GM04503 (cell line): Measurements from ENCODE around the gene PCSK5.
A peak's percentile ranks its signal among the peaks of the same experiment; 100 is the strongest.

ENCODE experiments used
- DNase-seq: peaks from one replicate; pipeline ENCODE4 v3.0.0-alpha.2; 2012; ENCODE audit warnings: low read depth

Gene PCSK5

DNA sequence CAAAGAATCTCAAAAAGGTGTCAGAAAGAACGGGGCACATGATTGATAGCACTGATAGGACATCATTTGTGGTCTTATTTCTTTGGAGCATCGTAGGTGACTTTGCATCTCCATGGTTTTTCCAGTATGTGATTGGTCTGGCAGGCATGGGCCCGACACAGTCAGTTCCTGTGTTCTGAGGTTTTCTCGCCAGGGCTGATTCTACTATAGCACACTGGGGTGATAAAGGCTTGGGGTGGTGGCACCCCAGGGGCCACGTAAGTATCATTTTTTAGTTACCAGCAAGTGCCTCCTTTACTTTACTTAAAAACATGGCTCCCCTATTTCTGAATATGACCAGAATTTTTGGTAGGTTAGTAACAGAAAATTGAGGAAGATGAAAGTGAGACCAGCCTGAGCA lies 301.0 kb downstream of the PCSK5 start:
- DNase-seq = no peak

- DNase-seq = no peak
Measured at GRCh38 chr9:76192013-76192412, 301.5 kb downstream of the PCSK5 start.

DNA sequence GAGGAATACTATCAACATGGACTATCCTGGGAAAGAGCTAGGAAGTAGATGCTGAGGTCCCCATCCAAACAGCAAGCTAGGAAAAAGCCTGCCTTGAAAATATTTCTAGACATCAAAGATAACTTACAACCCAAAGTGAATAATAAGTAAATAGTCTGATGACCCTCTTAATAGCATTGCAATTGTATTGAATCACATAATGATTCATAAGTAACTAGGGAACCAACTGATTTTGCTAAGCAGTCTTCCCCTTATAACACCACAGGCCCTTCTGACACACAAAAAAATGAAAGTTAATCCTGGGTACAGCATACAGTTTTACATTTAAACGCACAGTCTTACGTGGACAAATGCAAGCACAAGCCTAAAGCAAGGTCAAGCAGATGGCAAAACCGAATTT lies 304.4 kb downstream of the PCSK5 start:
- DNase-seq = no peak

GRCh38 chr9:76198336-76198735 lies 307.9 kb downstream of the PCSK5 start:
- no peak for DNase-seq

DNA sequence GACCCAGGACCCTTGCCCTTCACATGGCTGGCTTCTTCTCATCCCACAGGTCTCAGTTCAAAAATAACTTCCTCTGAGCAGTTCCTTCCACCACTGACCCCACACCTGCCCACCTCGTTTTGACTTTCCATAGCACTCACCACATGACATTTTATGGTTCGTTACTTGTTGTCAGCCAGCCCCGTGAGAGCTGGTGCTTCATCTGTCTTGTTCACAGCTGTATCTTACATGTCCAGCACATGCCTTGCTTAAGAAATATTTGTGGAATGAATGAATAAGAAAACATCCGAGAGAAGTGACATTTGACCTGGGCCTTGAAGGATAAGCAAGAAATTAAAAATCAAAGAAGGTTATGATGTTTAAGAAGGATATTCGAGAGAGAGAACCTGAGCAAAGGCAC lies 309.8 kb downstream of the PCSK5 start:
- no peak for DNase-seq

DNA sequence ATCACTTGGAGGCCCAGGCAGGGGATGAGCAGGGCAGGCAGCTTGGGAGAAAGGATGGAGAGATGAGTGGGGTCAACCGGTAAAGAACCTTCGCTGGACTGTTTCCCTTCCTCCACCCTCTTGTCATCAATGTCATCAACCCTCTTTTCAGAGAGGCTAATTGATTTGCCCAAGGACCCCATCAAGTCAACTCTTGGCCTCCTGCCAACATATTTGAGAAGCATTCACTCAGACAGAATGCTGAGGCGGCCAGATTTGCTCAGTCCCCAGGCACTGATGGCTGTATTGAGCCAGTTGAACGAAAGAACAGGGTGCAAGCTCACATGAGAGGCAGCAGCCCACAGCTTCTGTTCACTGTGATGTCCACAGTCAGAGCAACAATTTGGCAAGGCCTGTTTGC lies 310.3 kb downstream of the PCSK5 start:
- no peak for DNase-seq

DNA sequence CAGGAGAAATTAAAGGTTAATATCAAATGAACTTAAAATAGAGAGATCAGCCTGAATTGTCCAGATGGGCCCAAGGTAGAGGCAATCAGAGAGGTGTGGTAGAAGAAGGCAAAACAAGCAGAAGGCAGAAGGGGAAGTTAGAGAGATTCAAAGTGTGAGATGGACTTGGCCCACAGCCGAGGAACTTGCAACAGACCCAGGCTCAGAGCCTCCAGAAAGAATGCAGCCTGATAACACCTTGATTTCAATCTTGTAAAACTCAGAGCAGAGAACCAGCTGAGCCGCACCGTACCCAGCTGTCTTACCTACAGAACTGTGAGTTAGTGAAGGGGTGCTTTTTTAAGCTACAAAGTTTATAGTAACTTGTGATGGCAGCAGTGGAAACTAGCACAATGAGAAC lies 312.9 kb downstream of the PCSK5 start:
- no peak for DNase-seq

- no peak for DNase-seq
Measured at GRCh38 chr9:76206821-76207220, 316.3 kb downstream of the PCSK5 start.

GRCh38 chr9:76213751-76214150 lies 323.3 kb downstream of the PCSK5 start:
- no peak for DNase-seq

DNA sequence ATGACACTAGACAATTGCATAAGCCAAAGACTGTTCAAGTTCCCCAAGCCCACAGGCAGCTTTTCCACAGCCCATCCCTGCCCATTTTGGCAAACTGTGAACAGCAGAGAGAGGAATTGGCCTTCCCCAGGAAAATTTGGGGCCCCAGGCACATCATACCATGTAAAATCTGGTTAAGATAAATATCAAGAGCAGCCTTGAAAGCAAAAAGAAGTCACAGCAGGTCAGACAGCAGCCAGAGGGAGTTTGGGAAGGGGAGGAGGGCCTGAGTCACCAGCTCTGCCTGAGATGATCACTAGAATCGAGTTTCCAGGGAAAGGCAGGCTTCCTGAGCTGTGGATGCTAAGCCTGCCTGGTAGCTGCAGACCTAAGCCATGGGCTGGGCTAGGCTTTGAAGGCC lies 324.6 kb downstream of the PCSK5 start:
- peak; percentile 19 for DNase-seq

DNA sequence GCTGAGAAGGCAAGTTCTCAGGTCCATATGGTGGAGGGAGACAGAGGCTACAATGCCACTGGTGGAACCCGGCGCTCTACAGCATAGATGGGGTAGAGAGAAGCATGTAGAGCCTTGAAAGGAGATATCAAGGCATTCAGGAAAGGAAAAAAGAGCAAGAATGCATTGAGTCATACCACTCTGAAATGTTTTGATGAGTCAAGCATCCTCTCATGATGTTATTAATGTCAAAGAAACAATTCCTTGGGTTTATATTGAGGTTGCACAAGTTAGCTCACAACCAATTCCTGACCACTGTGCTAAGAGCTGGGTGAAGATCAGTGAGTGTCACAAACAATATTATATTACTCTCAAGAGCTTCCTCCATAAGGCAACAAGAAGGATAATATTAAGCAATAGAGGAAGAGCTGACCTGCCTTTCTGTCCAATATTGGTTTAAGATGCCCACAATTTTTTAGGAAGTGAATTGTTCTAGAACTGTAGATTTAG lies 325.7 kb downstream of the PCSK5 start:
- peak; percentile 80 for DNase-seq

- no peak for DNase-seq
Measured at GRCh38 chr9:76218117-76218885, 327.8 kb downstream of the PCSK5 start.

DNA sequence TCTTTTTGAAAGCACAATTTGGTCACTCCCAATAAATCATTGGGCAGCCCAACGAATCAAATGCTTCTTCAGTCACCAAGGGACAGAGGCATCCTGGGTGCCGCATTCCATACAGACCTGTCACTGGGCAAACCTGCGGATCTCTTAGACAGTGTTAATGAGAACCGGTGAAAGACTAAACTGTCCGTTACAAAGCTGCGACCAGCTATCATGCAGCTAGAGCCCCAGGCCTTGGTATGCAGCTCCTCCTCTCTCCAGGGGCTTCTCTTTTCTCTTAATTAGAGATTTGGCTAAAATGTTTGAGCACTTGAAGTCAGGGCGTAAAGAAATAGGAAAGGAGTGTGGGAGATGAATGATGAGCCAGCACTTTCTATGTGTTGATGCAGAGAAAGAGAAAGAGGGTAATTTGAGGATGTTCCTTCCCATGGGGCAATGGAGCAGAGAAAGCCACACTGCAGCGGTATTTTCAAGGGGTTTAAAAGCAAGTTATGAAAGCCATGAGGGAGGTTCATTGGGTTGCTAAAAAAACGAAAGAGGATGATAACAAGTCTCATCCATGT lies 328.5 kb downstream of the PCSK5 start:
- DNase-seq = no peak

DNA sequence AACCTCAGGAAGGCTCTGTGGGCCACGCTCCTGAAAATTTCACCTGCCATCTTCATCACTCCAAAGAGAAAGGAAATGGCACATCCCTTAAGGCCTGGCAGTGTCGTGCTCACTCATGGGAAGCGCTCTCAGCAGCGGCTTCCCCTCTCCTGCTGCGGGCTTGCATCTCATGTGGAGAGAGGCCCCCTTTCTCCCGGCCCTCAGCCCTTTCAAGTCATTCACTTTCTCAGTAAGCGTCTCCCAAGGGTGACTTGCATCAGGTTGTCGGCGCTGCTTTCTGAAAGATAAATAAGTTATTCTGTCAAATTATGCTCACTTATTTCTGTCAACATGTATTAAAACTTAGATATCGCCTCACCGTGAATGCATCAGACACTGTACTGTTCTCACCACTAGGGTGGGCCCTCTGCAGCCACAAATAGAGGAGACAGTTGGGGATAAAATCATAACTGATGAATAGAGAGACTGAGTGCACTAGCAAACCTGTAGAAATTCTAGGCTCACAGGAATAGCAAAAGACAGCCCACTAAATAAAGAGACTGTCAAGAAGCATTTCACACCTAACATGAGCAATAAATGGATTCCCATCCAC lies 329.2 kb downstream of the PCSK5 start:
- DNase-seq = no peak

DNA sequence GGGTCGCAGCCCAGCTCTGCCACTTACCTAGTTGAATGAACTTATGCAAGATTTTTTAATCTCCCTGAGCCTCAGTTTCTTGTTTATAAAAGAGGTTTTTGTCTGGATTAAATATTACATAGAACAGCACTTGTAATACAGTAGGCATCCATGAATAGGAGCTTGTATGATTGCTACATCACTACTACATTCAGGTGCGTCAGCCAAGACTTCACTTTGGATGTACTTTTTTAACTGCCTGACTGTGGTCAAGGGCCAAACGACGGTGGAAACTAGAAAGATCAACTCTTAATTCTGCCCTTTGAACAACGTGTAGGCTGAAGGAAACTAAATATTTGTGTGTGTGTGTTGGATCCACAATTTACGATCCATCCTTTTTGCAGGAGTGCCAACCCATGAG lies 330.9 kb downstream of the PCSK5 start:
- DNase-seq = no peak

- no peak for DNase-seq
Measured at GRCh38 chr9:76223749-76224340, 333.4 kb downstream of the PCSK5 start.

DNA sequence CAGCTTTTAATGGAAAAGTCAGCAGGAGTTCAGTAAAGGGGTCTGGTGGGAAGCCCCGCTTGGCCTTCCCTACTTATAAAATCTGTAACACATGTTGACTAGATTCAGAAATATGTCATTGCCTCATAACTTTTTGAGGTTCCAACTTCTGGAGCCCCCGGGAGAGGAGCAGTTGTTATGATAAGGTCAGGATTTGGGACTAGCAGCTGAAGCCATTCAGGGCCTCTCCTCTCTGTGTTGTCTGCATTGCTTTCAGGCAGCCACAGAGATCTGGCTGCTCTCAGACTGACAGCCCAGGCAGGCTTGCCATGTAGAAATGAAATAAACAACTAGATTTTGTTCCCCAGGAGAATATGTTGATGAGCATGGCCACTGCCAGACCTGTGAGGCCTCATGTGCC lies 336.7 kb downstream of the PCSK5 start:
- DNase-seq = no peak

- no peak for DNase-seq
Measured at GRCh38 chr9:76231001-76231400, 340.5 kb downstream of the PCSK5 start.

GRCh38 chr9:76232861-76233489 lies 342.5 kb downstream of the PCSK5 start:
- no peak for DNase-seq

GRCh38 chr9:76240578-76240977 lies 350.1 kb downstream of the PCSK5 start:
- no peak for DNase-seq

GRCh38 chr9:76245518-76245917 lies 355.0 kb downstream of the PCSK5 start:
- no peak for DNase-seq

- no peak for DNase-seq
Measured at GRCh38 chr9:76246680-76247079, 356.2 kb downstream of the PCSK5 start.

DNA sequence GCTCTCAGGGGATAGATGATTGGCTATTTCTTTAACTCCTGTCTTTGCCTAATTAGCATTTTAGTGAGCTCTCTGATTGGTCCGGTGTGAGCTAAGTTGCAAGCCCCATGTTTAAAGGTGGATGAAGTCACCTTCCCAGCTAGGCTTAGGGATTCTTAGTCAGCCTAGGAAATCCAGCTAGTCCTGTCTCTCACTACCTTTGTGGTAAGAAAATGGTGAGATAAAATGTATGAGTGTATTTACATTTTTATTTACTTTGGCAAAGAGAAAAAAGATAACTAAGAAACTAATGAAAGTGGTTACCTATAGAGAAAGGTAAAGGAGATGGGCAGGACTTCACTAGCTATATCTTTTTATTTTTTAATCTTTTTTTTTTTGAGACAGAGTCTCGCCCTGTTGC lies 357.0 kb downstream of the PCSK5 start:
- DNase-seq = no peak
